PC-3 (cell line): ENCODE measurements around the gene TAGLN. TPM values are rescaled to one million over a fixed set of nuclear protein-coding genes. Genes with fewer than 3 reads are reported as not detected.

Source experiments
- ATAC-seq: fragments of 200-7000 bp; cut with Tn5 transposase; 2 replicates; pipeline ENCODE4 v1.9.1; 2020; ENCODE audit warnings: mild to moderate bottlenecking, moderate library complexity
- BruUV-seq: library from RNA; stranded (reverse); fragments of 400-500 nt; replicated peaks from 2 replicates; lab custom pipeline; 2021; lab: Mats Ljungman, UMichigan
- CTCF ChIA-PET: fragments of 300-600 bp; sonication (Branson Sonifier 250); formaldehyde crosslinking; loops from one replicate; lab custom pipeline; 2022; ENCODE audit warnings: antibody characterized with exemption; lab: Charles Lee
- POLR2A ChIA-PET: fragments of 300-600 bp; sonication (Branson Sonifier 250); formaldehyde crosslinking; loops from one replicate; lab custom pipeline; 2022; ENCODE audit warnings: antibody characterized with exemption; ENCODE audit not compliant: unreplicated experiment; lab: Charles Lee
- DNase-seq: peaks from one replicate; pipeline ENCODE4 v3.0.0-alpha.2; 2015
- H2AFZ ChIP-seq: fragments of 300-600 bp; sonication (generic); 2 replicates; pipeline ENCODE4 v1.6.0; 2016; ENCODE audit warnings: antibody characterized with exemption, low read length
- H3F3A ChIP-seq: fragments of 300-600 bp; sonication (generic); one replicate; pipeline ENCODE4 v1.6.0; 2017; ENCODE audit warnings: antibody characterized with exemption, low read length, control low read depth, mild to moderate bottlenecking; ENCODE audit not compliant: unreplicated experiment
- H3K27ac ChIP-seq: fragments of 300-600 bp; sonication (generic); 2 replicates; pipeline ENCODE4 v1.5.1; 2016; ENCODE audit warnings: mild to moderate bottlenecking, low read length
- H3K27me3 ChIP-seq: fragments of 300-600 bp; sonication (generic); 2 replicates; pipeline ENCODE4 v1.6.1; 2016; ENCODE audit warnings: low read length, mixed read lengths
- H3K36me3 ChIP-seq: fragments of 300-600 bp; sonication (generic); 2 replicates; pipeline ENCODE4 v1.6.1; 2016; ENCODE audit warnings: low read depth, mixed run types, low read length, mixed read lengths
- H3K4me1 ChIP-seq: fragments of 300-600 bp; sonication (generic); 2 replicates; pipeline ENCODE4 v1.5.1; 2016; ENCODE audit warnings: low read length; ENCODE audit not compliant: insufficient read depth
- H3K4me2 ChIP-seq: fragments of 300-600 bp; sonication (generic); 2 replicates; pipeline ENCODE4 v1.6.0; 2016; ENCODE audit warnings: low read length
- H3K4me3 ChIP-seq: fragments of 300-600 bp; sonication (generic); 2 replicates; pipeline ENCODE4 v1.5.1; 2016; ENCODE audit warnings: mild to moderate bottlenecking, low read length, mixed read lengths
- H3K79me2 ChIP-seq: fragments of 300-600 bp; sonication (generic); 2 replicates; pipeline ENCODE4 v1.6.1; 2017; ENCODE audit warnings: low read length, mixed read lengths
- H3K9ac ChIP-seq: fragments of 300-600 bp; sonication (generic); 2 replicates; pipeline ENCODE4 v1.6.0; 2016; ENCODE audit warnings: mild to moderate bottlenecking, low read length
- H3K9me2 ChIP-seq: fragments of 300-600 bp; sonication (generic); replicated peaks from 2 replicates; pipeline ENCODE4 v1.6.1; 2016; ENCODE audit warnings: mixed run types, low read length, mixed read lengths
- H3K9me3 ChIP-seq: fragments of 300-600 bp; sonication (generic); 2 replicates; pipeline ENCODE4 v1.6.1; 2016; ENCODE audit warnings: low read length, mixed read lengths
- H4K20me1 ChIP-seq: fragments of 300-600 bp; sonication (generic); 2 replicates; pipeline ENCODE4 v1.6.1; 2016; ENCODE audit warnings: low read length, mixed read lengths
- EZH2 ChIP-seq: fragments of 300-600 bp; sonication (generic); IDR thresholded peaks from one replicate; pipeline ENCODE4 v1.6.1; 2017; ENCODE audit warnings: antibody characterized with exemption, mild to moderate bottlenecking, low read length; ENCODE audit not compliant: unreplicated experiment
- EZH2phosphoT487 ChIP-seq: fragments of 300-600 bp; sonication (generic); IDR thresholded peaks from 2 replicates; pipeline ENCODE4 v1.6.1; 2018; ENCODE audit warnings: mild to moderate bottlenecking, antibody characterized with exemption, low read length, borderline replicate concordance
- intact Hi-C: fragments of 100-400 bp; cut with micrococcal nuclease; formaldehyde crosslinking; loops from 2 replicates; pipeline ENCODE4 v1.9.0; 2023
- total RNA-seq: library from RNA; depleted of rRNA; stranded (reverse); fragments of >200 nt; gene quantifications from 2 replicates; pipeline ENCODE4 v1.2.3, GENCODE V29; 2014
- TF ChIP-seq, protein P1 (sequence below): fragments of 300-600 bp; sonication (generic); conservative IDR thresholded peaks from 2 replicates; pipeline ENCODE4 v1.5.1; 2017; ENCODE audit warnings: antibody characterized with exemption, low read depth, mild to moderate bottlenecking, low read length

Gene TAGLN
- total RNA-seq, 1 experiment from 2014 or later: 10.3 TPM

DNA sequence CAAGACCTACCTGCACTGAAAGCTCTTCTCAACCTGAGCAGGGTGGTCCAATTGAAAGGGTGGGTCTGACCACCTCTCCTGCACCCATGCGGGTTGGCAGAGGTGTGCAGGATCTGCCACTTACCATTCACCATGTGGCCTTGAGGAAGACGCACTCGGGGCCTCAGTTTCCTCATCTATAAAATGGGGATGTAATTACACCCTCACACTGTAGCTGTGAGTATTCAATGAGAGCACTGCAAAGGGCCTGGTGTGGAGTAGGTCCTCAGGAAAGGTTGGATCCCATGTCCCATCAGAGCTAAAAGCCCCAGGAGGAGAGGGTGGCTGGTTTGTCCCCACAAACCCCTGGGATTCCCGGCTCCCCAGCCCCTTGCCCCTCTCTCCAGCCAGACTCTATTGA, 557 bp upstream of the TAGLN start:
- ATAC-seq (no peak; the same call in 1 of the 2 replicates), DNase-seq (no peak)
- TF ChIP-seq, protein P1, sequence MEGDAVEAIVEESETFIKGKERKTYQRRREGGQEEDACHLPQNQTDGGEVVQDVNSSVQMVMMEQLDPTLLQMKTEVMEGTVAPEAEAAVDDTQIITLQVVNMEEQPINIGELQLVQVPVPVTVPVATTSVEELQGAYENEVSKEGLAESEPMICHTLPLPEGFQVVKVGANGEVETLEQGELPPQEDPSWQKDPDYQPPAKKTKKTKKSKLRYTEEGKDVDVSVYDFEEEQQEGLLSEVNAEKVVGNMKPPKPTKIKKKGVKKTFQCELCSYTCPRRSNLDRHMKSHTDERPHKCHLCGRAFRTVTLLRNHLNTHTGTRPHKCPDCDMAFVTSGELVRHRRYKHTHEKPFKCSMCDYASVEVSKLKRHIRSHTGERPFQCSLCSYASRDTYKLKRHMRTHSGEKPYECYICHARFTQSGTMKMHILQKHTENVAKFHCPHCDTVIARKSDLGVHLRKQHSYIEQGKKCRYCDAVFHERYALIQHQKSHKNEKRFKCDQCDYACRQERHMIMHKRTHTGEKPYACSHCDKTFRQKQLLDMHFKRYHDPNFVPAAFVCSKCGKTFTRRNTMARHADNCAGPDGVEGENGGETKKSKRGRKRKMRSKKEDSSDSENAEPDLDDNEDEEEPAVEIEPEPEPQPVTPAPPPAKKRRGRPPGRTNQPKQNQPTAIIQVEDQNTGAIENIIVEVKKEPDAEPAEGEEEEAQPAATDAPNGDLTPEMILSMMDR: no peak
- no peak for TF ChIP-seq EZH2phosphoT487
- TF ChIP-seq EZH2: no peak
- CTCF ChIA-PET: no interaction called here
- Histone ChIP-seq H3F3A (no peaks in the 10 kb centered on the region), H3K79me2 (no peaks in the 10 kb centered on the region), H3K27me3 (no peaks in the 10 kb centered on the region), H3K9me2 (no peaks in the 10 kb centered on the region), H3K9ac (no peak overlapping the region), H3K36me3 (no peaks in the 10 kb centered on the region), H3K27ac (no peak overlapping the region), H3K4me1 (peaks cover 5% of the 10 kb centered on the region; the same call in 1 of the 2 replicates), H2AFZ (no peak overlapping the region), H3K9me3 (no peaks in the 10 kb centered on the region), H3K4me3 (no peak overlapping the region), H3K4me2 (peak overlapping the region; percentile 20; the same call in 1 of the 2 replicates), H4K20me1 (no peaks in the 10 kb centered on the region)
- intact Hi-C loops: no loop called here
- no TSS peak for BruUV-seq
- POLR2A ChIA-PET: no interaction called here

DNA sequence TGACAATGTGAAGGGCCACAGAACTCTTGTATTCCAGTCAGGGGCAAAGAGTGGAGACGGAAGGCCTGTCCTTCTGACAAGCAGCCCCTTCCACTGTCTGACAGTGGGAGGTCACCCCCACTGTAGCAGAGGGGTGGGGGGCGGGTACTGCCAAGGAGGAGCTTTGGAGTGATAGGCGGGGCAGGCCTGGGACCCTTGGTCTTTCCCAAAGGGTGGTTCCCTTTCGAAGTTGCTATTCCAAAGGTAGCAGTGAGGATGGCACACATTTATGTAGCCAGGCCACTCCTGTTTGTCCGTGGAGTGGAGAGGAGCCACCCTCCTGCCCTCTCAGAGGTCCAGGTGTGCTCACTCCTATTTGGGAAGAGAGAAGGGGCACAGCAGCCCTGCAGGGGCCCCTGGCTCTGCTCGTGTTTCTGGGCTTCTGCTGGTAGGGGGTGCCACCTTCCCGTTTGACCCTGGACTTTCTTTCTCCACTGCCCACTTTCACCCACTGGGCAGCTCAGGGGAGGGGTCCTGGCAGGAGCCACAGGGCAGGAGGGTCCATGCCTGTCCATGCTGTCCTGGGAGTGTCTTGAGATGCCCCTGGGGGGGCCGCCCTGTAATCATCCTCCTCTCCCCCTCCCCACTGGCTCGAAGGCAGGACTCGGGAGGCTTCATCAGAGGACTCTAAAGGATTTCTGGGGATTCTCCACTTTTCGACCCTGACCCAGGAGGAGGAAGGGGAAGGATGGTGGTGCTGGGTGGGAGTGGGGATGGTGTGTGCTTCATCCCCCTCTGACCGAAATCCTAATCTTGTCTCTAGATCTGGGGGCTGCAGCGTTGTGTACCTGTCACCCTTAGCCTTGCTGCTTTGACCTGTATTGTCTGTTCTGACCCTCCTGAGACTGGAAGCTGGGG, 994 bp downstream of the TAGLN start:
- CTCF ChIA-PET: no interaction called here
- TF ChIP-seq EZH2: no peak
- no peak for TF ChIP-seq EZH2phosphoT487
- TF ChIP-seq, protein P1: no peak
- H3K4me2 ChIP-seq: no peak overlapping the region
- H4K20me1 ChIP-seq: no peaks in the 10 kb centered on the region
- intact Hi-C loops: no loop called here
- no peaks in the 10 kb centered on the region for H3K27me3 ChIP-seq
- no peaks in the 10 kb centered on the region for H3K79me2 ChIP-seq
- H3K9ac ChIP-seq: no peak overlapping the region
- no peak overlapping the region for H3K27ac ChIP-seq
- H2AFZ ChIP-seq: no peak overlapping the region
- ATAC-seq (no peak), DNase-seq (no peak)
- H3K9me3 ChIP-seq: no peaks in the 10 kb centered on the region
- BruUV-seq: no TSS peak
- H3K4me1 ChIP-seq: peaks cover 5% of the 10 kb centered on the region; the same call in 1 of the 2 replicates
- peaks cover under 1% of the 10 kb centered on the region; the same call in 1 of the 2 replicates for H3K36me3 ChIP-seq
- POLR2A ChIA-PET: no interaction called here
- no peaks in the 10 kb centered on the region for H3K9me2 ChIP-seq
- no peak overlapping the region for H3K4me3 ChIP-seq
- H3F3A ChIP-seq: no peaks in the 10 kb centered on the region
